Activated T-cell treated with anti-CD3 and anti-CD28 coated beads, Interleukin-2, amount 50 U/mL, for 24 hours (primary cell): ENCODE data around the gene GRK5.

Experiments
- DNase-seq: peaks from one replicate; pipeline ENCODE4 v3.0.0-alpha.2; 2020
- H3K27ac Mint-ChIP-seq: 2 replicates; pipeline ENCODE4 v1.8.0; 2020; ENCODE audit warnings: mild to moderate bottlenecking, mixed read lengths
- H3K27me3 Mint-ChIP-seq: 2 replicates; pipeline ENCODE4 v1.8.0; 2020; ENCODE audit warnings: mixed read lengths
- H3K36me3 Mint-ChIP-seq: 2 replicates; pipeline ENCODE4 v1.8.0; 2020; ENCODE audit warnings: low read depth, mixed read lengths
- H3K4me1 Mint-ChIP-seq: 2 replicates; pipeline ENCODE4 v1.8.0; 2020; ENCODE audit warnings: low read depth, mixed read lengths
- H3K4me3 Mint-ChIP-seq: 2 replicates; pipeline ENCODE4 v1.8.0; 2020; ENCODE audit warnings: mild to moderate bottlenecking, moderate library complexity, mixed read lengths
- H3K9me3 Mint-ChIP-seq: 2 replicates; pipeline ENCODE4 v1.8.0; 2020; ENCODE audit warnings: mixed read lengths

Gene GRK5

DNA sequence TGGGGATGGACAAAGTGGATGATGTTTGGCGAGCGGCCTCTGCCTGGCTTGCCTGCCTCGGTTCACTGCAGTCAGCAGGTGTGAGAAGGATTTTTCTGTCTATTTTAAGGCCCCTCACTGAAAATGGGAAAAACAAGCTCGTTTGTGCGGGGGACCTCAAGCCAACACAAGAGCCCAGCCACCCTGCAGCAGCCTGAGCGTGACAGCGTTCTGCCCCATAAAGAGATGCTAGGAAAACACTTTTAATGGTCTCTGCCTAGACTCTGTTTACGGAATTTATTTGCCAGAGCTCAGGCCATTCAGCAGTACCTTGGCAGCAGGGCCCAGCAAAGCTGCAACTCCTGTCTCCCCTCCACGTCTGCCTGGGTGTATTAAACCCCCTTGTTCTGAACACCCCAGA, 131.7 kb downstream of the GRK5 start:
- DNase-seq, result no peak
- Mint-ChIP-seq H3K4me1 (peaks cover 47% of the 10 kb centered on the region), H3K27me3 (no peaks in the 10 kb centered on the region), H3K36me3 (peaks cover 17% of the 10 kb centered on the region), H3K27ac (no peak overlapping the region), H3K9me3 (no peaks in the 10 kb centered on the region), H3K4me3 (no peak overlapping the region)

DNA sequence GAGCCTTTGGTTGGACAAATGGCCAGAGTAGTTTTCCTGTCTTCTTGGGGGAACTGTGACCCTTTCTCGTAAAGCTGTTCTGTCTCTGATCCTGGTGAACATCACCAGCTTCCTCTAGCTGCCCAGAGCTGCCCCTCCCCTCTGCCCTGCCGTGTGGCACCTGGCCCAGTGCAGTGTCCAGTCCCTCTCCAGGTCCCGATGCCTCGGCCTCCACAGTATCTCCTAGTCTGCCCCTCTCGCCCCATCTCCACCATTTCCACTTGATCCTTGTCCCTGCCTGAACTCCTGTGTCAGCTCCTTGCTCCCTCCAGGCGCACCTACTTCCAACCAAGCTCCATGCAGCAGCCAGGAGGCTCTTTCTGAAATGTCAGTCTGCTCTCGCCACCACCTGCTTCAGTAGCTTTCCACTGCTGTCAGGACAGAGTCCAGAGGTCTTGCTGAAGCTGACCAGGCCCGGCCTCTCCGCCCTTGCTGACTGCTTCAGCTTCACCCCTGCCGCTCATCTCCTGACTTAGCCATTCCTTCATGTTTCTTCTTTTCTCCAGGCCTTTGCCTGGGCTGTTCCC, 133.6 kb downstream of the GRK5 start:
- peaks cover 14% of the 10 kb centered on the region for H3K36me3 Mint-ChIP-seq
- H3K27ac Mint-ChIP-seq, result peak overlapping the region; percentile 1
- no peak overlapping the region for H3K4me3 Mint-ChIP-seq
- no peak for DNase-seq
- no peaks in the 10 kb centered on the region for H3K9me3 Mint-ChIP-seq
- peaks cover 54% of the 10 kb centered on the region for H3K4me1 Mint-ChIP-seq
- no peaks in the 10 kb centered on the region for H3K27me3 Mint-ChIP-seq

- Mint-ChIP-seq H3K27ac (peak overlapping the region; percentile 1), H3K36me3 (peaks cover 9% of the 10 kb centered on the region), H3K9me3 (no peaks in the 10 kb centered on the region), H3K4me1 (peaks cover 54% of the 10 kb centered on the region), H3K4me3 (no peak overlapping the region), H3K27me3 (no peaks in the 10 kb centered on the region)
- DNase-seq, result peak; percentile 54
Measured at GRCh38 chr10:119341459-119342301, 134.3 kb downstream of the GRK5 start.

- Mint-ChIP-seq H3K4me3 (no peak overlapping the region), H3K27ac (no peak overlapping the region), H3K9me3 (no peaks in the 10 kb centered on the region), H3K36me3 (peaks cover 8% of the 10 kb centered on the region), H3K4me1 (peaks cover 50% of the 10 kb centered on the region), H3K27me3 (no peaks in the 10 kb centered on the region)
- DNase-seq, result no peak
Measured at GRCh38 chr10:119342335-119342734, 135.0 kb downstream of the GRK5 start.

DNA sequence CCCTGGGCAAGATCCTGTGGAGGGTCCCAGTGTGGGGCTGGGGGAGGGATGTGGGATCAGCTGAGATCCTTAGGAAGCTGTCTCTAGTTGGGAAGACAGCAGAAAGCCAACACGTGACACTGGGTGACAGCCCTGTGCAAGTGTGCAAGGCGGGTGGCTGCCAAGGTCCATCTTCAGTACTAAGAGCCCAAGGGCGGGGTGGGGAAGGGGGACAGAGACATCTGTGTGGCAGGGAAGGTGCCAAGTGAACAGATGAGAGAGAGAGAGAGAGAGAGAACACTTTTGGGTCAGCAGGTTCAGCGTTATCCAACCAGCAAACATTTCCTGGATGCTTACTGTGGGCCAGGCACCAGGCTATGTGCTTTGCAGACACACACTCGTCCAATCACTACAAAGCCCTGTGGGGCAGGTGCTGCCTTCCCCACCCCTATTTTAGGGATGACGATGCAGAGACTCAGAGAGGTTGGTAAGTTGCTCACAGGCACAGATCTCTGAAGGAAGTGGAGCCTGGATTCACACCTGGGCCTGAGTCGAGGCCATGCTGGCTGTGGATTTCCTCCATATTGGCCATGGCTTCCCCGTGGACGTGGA, 135.7 kb downstream of the GRK5 start:
- Mint-ChIP-seq H3K4me3 (no peak overlapping the region), H3K27me3 (no peaks in the 10 kb centered on the region), H3K36me3 (peaks cover 9% of the 10 kb centered on the region), H3K4me1 (peaks cover 47% of the 10 kb centered on the region), H3K27ac (no peak overlapping the region), H3K9me3 (no peaks in the 10 kb centered on the region)
- no peak for DNase-seq

DNA sequence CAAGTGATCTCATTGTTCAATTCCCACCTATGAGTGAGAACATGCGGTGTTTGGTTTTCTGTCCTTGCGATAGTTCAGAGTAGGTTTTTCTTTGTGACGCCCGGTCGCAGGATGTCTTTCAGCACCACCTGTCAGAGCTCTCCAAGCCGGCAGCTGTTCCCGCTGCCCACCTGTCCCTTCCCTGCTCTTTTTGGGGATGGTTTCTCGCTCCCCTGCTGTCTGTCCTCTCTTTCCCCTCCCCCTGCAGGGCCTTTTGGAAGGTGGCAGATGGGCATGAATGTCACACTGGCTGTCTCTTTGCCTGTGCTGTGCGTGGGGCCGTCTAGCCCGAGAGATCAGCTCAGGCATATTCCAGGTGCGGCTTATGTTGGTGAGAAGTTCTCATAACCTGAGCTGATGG, 137.0 kb downstream of the GRK5 start:
- peaks cover 41% of the 10 kb centered on the region for H3K4me1 Mint-ChIP-seq
- no peak overlapping the region for H3K4me3 Mint-ChIP-seq
- H3K9me3 Mint-ChIP-seq, result no peaks in the 10 kb centered on the region
- DNase-seq, result no peak
- H3K27me3 Mint-ChIP-seq, result no peaks in the 10 kb centered on the region
- H3K27ac Mint-ChIP-seq, result no peak overlapping the region
- H3K36me3 Mint-ChIP-seq, result peaks cover 17% of the 10 kb centered on the region

- Mint-ChIP-seq H3K4me3 (no peak overlapping the region), H3K4me1 (peaks cover 38% of the 10 kb centered on the region), H3K27ac (no peak overlapping the region), H3K36me3 (peaks cover 35% of the 10 kb centered on the region), H3K9me3 (peaks cover 9% of the 10 kb centered on the region), H3K27me3 (no peaks in the 10 kb centered on the region)
- no peak for DNase-seq
Measured at GRCh38 chr10:119346095-119346832, 138.9 kb downstream of the GRK5 start.

- H3K36me3 Mint-ChIP-seq, result peaks cover 46% of the 10 kb centered on the region
Measured at GRCh38 chr10:119347181-119347974, 140.0 kb downstream of the GRK5 start.

DNA sequence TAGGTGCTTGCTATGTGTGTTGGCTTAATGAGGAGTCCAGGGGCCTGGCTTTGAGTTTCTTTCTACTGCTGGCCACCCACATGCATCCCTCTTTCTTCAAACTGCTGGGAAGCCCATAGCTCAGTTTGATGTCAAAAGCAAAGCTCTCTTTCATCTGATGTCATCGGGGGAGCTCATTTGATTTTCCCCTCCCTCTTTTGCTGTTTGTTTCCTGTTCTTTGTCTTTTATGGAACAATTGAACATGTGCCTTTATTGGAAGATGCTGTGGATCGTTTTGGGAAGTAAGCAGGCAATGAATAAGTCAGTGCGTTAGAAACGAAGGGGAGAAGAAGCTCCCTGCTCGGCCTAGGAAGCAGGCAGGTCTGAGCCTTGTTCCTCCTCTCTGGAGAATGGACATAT, 140.7 kb downstream of the GRK5 start:
- no peak for DNase-seq
- H3K4me3 Mint-ChIP-seq, result no peak overlapping the region
- H3K9me3 Mint-ChIP-seq, result peaks cover 27% of the 10 kb centered on the region
- H3K27me3 Mint-ChIP-seq, result no peaks in the 10 kb centered on the region
- H3K27ac Mint-ChIP-seq, result no peak overlapping the region
- H3K36me3 Mint-ChIP-seq, result peaks cover 53% of the 10 kb centered on the region
- H3K4me1 Mint-ChIP-seq, result peaks cover 23% of the 10 kb centered on the region

More at GRCh38 chr10:119347181-119347974, 140.0 kb downstream of the GRK5 start:
- DNase-seq, result no peak
- Mint-ChIP-seq H3K4me1 (peaks cover 30% of the 10 kb centered on the region), H3K9me3 (peaks cover 20% of the 10 kb centered on the region), H3K4me3 (no peak overlapping the region), H3K27me3 (no peaks in the 10 kb centered on the region), H3K27ac (no peak overlapping the region)

DNA sequence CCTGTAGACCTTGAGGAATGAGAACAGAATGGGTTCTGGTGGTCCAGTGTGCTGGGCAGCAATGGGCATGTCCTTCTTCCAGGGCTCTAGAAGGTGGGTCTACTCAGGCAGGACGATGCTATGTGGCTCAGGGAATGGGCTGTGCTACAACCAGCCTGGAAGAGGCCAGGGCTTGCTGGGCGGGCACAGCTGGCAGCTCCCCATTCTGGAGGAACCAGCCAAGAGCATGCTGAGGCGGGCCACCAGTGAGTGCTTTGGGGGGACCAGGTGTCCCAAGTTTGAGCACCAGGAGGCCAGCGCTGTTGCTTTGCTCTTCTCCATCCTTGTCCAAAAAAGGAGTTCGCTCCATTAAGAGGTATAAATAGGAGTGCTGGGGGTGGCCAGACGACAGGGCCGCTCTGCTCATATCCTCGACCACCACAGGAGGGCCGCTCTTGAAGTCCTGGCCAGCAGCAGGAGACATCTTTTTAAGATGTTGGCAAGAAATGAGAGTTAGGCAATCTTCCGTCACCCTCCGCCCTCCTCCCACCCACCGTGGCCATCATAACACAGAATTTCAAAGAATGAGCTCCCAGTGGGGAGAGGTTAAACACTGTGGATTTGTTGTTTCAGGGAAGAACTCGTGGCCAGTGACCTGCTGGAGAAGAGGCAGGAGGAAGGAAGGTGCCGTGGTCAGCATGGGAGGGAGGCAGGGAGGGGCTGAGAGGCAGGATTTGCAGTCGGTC, 141.3 kb downstream of the GRK5 start:
- Mint-ChIP-seq H3K36me3 (peaks cover 53% of the 10 kb centered on the region), H3K4me3 (no peak overlapping the region), H3K4me1 (peaks cover 18% of the 10 kb centered on the region), H3K9me3 (peaks cover 27% of the 10 kb centered on the region), H3K27me3 (no peaks in the 10 kb centered on the region), H3K27ac (no peak overlapping the region)
- DNase-seq, result no peak

DNA sequence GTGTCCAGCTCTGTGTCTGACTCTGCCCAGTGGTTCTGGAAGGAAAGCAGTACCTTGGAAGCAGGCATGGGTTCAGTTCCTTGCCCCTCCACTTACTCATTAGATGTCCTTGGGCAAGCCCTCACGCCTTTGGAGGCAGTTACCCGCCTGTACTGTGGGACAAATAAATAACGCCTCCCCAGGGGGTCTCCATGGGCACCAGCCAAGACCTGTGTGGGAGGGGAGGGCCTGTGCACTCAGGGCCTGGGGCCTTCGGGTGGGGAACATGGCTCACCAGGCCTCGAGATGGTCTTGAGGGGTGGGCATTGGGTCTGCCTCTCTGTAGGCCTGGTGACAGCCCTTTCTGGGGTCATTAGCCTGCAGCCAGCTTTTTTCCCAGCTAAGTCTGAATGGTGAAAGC, 142.0 kb downstream of the GRK5 start:
- Mint-ChIP-seq H3K4me3 (no peak overlapping the region), H3K27me3 (no peaks in the 10 kb centered on the region), H3K27ac (no peak overlapping the region), H3K4me1 (peaks cover 14% of the 10 kb centered on the region), H3K9me3 (peaks cover 27% of the 10 kb centered on the region), H3K36me3 (peaks cover 53% of the 10 kb centered on the region)
- no peak for DNase-seq

DNA sequence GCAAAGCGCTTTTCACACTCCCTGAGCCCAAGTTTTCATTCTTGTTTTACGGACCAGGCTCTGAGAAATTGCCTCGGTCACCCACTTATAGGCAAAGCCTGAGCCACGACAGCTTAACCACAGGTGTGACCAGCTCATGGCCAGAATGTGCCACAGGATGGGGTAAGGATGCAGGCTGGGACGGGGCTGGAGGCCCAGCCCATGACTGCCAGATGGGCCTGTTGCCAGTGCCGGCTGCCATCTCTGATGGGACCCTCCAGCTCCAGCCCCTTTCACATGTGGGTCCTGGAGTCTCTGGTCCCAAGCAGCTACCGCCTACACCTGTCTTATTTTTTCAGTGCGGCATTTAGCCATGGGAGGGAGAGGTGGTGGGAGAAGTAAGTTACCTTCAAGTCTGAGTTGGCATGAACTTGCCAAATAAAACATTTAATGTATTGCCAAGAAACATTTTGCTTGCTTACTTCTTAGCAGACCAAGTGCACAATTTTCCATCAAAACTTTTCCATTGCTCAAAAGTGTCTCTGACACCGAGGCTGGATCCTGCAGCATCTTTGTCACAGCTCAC, 142.6 kb downstream of the GRK5 start:
- Mint-ChIP-seq H3K27me3 (no peaks in the 10 kb centered on the region), H3K9me3 (peaks cover 27% of the 10 kb centered on the region), H3K4me3 (no peak overlapping the region), H3K4me1 (peaks cover 12% of the 10 kb centered on the region), H3K27ac (no peak overlapping the region), H3K36me3 (peaks cover 54% of the 10 kb centered on the region)
- no peak for DNase-seq

GRCh38 chr10:119350502-119351097, 143.2 kb downstream of the GRK5 start:
- H3K27me3 Mint-ChIP-seq, result no peaks in the 10 kb centered on the region
- H3K4me3 Mint-ChIP-seq, result no peak overlapping the region
- peaks cover 27% of the 10 kb centered on the region for H3K9me3 Mint-ChIP-seq
- peaks cover 54% of the 10 kb centered on the region for H3K36me3 Mint-ChIP-seq
- DNase-seq, result no peak
- peaks cover 10% of the 10 kb centered on the region for H3K4me1 Mint-ChIP-seq
- no peak overlapping the region for H3K27ac Mint-ChIP-seq
